K562 (cell line): Measurements from ENCODE around the gene MYOM3. TPM values are rescaled to one million over a fixed set of nuclear protein-coding genes. Genes with fewer than 3 reads are reported as not detected.

Experiments
- ATAC-seq: fragments of 200-7000 bp; cut with Tn5 transposase; 3 replicates; pipeline ENCODE4 v1.9.1; 2020; ENCODE audit warnings: moderate library complexity
- BruUV-seq: library from RNA; stranded (reverse); fragments of 400-500 nt; replicated peaks from 2 replicates; lab custom pipeline; 2021; lab: Mats Ljungman, UMichigan
- CTCF ChIA-PET: fragments of 300-600 bp; formaldehyde crosslinking; extraction: SDS; loops from one replicate; lab custom pipeline; 2021; ENCODE audit warnings: low intra/inter-chr PET ratio; lab: Yijun Ruan, JAX
- POLR2A ChIA-PET: fragments of 300-600, 350-650 bp; sonication (Branson Sonifier 250); formaldehyde crosslinking; extraction: SDS; loops from one replicate; lab custom pipeline; 2021; ENCODE audit warnings: antibody characterized with exemption, inconsistent platforms; lab: Yijun Ruan, JAX
- DNase-seq, 4 experiments: peaks; one replicate each; pipeline versions ENCODE4 v3.0.0 to v3.0.0-alpha.2; 2011 to 2018; ENCODE audit warnings: low spot score in 3 of 4, mixed read lengths in 3 of 4; ENCODE audit errors: extremely low read depth in 1 of 4
- FAIRE-seq: peaks from 2 replicates; lab custom pipeline; 2011; peaks lifted over from hg19 to GRCh38; lab: Jason Lieb, UNC
- H2AFZ ChIP-seq: 2 replicates; pipeline ENCODE4 v1.6.0; 2011; ENCODE audit warnings: low read depth, low read length, control low read depth, inconsistent platforms
- H3K27ac ChIP-seq: fragments of 200-600 bp; 3 replicates; pipeline ENCODE4 v1.8.0; 2011; ENCODE audit warnings: low read depth, mild to moderate bottlenecking, control low read depth, inconsistent platforms, low read length, moderate library complexity, mixed read lengths; ENCODE audit errors: extremely low read depth
- H3K27me3 ChIP-seq, 2 experiments: fragments of 300-600 bp in 1 of 2; 2 replicates in 1 of 2; 3 replicates in 1 of 2; pipeline versions ENCODE4 v1.6.0 to v1.8.0; 2011; ENCODE audit warnings: inconsistent platforms in 2 of 2, low read length in 2 of 2, mild to moderate bottlenecking in 1 of 2, mixed read lengths in 1 of 2, moderate library complexity in 1 of 2; ENCODE audit not compliant: control insufficient read depth in 2 of 2, insufficient read depth in 2 of 2
- H3K36me3 ChIP-seq: fragments of 300-600 bp; 3 replicates; pipeline ENCODE4 v1.8.0; 2011; ENCODE audit warnings: mild to moderate bottlenecking, low read length, inconsistent platforms; ENCODE audit not compliant: control insufficient read depth, insufficient read depth
- H3K4me1 ChIP-seq, 2 experiments: fragments of 200-600 bp in 1 of 2; replicated peaks in 1 of 2; 2 replicates in 1 of 2; 3 replicates in 1 of 2; pipeline versions ENCODE4 v1.5.1 to v1.8.0; 2011; ENCODE audit warnings: inconsistent platforms in 2 of 2, low read length in 2 of 2, mild to moderate bottlenecking in 1 of 2, mixed read lengths in 1 of 2, moderate library complexity in 1 of 2; ENCODE audit not compliant: control insufficient read depth in 2 of 2, insufficient read depth in 2 of 2
- H3K4me2 ChIP-seq: 2 replicates; pipeline ENCODE4 v1.6.1; 2011; ENCODE audit warnings: low read length, control low read depth, inconsistent platforms, mixed read lengths; ENCODE audit not compliant: insufficient read depth
- H3K4me3 ChIP-seq: fragments of 200-600 bp; sonication (generic), shearing (Covaris generic); 2 replicates; pipeline ENCODE4 v1.5.1; 2016; ENCODE audit warnings: control low read depth, inconsistent platforms
- H3K79me2 ChIP-seq: fragments of 200-600 bp; 3 replicates; pipeline ENCODE4 v1.8.0; 2011; ENCODE audit warnings: low read length, inconsistent platforms; ENCODE audit not compliant: control insufficient read depth, insufficient read depth
- H3K9ac ChIP-seq, 2 experiments: 2 replicates each; pipeline versions ENCODE4 v1.6.0 to v1.6.1; 2011; ENCODE audit warnings: low read depth in 2 of 2, low read length in 2 of 2, control low read depth in 1 of 2, inconsistent platforms in 1 of 2, mild to moderate bottlenecking in 1 of 2, mixed read lengths in 1 of 2; ENCODE audit not compliant: insufficient read depth in 1 of 2
- H3K9me1 ChIP-seq: one replicate; pipeline ENCODE4 v1.6.0; 2011; ENCODE audit warnings: inconsistent platforms, mild to moderate bottlenecking, low read length, moderate library complexity; ENCODE audit not compliant: control insufficient read depth, insufficient read depth
- H3K9me3 ChIP-seq: replicated peaks from 2 replicates; pipeline ENCODE4 v1.5.1; 2011; ENCODE audit warnings: low read depth, low read length, inconsistent platforms; ENCODE audit not compliant: control insufficient read depth, insufficient read depth
- H4K20me1 ChIP-seq: replicated peaks from 2 replicates; pipeline ENCODE4 v1.6.1; 2011; ENCODE audit warnings: low read length, inconsistent platforms, mixed read lengths; ENCODE audit not compliant: control insufficient read depth, insufficient read depth
- ARHGAP35 ChIP-seq: fragments of 450-650 bp; IDR thresholded peaks from 2 replicates; pipeline ENCODE4 v1.6.1; 2018; ENCODE audit not compliant: partially characterized antibody
- CTBP1 ChIP-seq: fragments of 450-650 bp; IDR thresholded peaks from 2 replicates; pipeline ENCODE4 v1.6.1; 2016; ENCODE audit warnings: borderline replicate concordance
- ETV5 ChIP-seq: sonication (generic); formaldehyde crosslinking; IDR thresholded peaks from 2 replicates; pipeline ENCODE4 v1.4.0; 2020; ENCODE audit warnings: low read depth, mild to moderate bottlenecking, missing genetic modification reagents
- HIVEP1 ChIP-seq: fragments of 250-450 bp; sonication (Bioruptor Pico); IDR thresholded peaks from 2 replicates; pipeline ENCODE4 v1.4.0; 2020; ENCODE audit warnings: mild to moderate bottlenecking
- LARP7 ChIP-seq: fragments of 450-650 bp; IDR thresholded peaks from 2 replicates; pipeline ENCODE4 v1.6.1; 2016
- MXD1 ChIP-seq: fragments of 250-450 bp; sonication (Bioruptor Pico); IDR thresholded peaks from 2 replicates; pipeline ENCODE4 v1.8.0; 2021; ENCODE audit warnings: borderline replicate concordance, mild to moderate bottlenecking, moderate library complexity; ENCODE audit not compliant: poor library complexity, severe bottlenecking
- PHB2 ChIP-seq: fragments of 450-650 bp; IDR thresholded peaks from 2 replicates; pipeline ENCODE4 v1.6.1; 2017; ENCODE audit warnings: low read depth
- PRDM10 ChIP-seq: fragments of 450-650 bp; IDR thresholded peaks from 2 replicates; pipeline ENCODE4 v1.6.1; 2018; ENCODE audit not compliant: partially characterized antibody
- RAD21 ChIP-seq, 2 experiments: fragments of 250-450 bp in 1 of 2; fragments of 450-650 bp in 1 of 2; sonication (Bioruptor Pico) in 1 of 2; formaldehyde crosslinking in 1 of 2; IDR thresholded peaks in 1 of 2; conservative IDR thresholded peaks in 1 of 2; 2 replicates each; pipeline versions ENCODE4 v1.4.0 to v1.8.0; 2020 to 2022; ENCODE audit warnings: mild to moderate bottlenecking in 2 of 2, moderate library complexity in 1 of 2
- SPI1 ChIP-seq: IDR thresholded peaks from 2 replicates; pipeline ENCODE4 v1.6.1; 2011; ENCODE audit warnings: low read depth, low read length, control low read depth, borderline replicate concordance
- ZNF79 ChIP-seq: fragments of 250-450 bp; sonication (Bioruptor Pico); IDR thresholded peaks from 2 replicates; pipeline ENCODE4 v1.4.0; 2020; ENCODE audit warnings: low read depth, mild to moderate bottlenecking, moderate library complexity
- WGBS: fragments of 100-300 bp; shearing (Covaris generic); methylation state at CpG from one replicate; pipeline ENCODE4 v1.1.6; 2016; ENCODE audit warnings: low coverage, mixed read lengths; ENCODE audit not compliant: insufficient coverage; ENCODE audit errors: missing lambda C conversion rate; 5-methylcytosine and 5-hydroxymethylcytosine counted together
- in situ Hi-C: fragments of 300-500 bp; cut with MboI; formaldehyde crosslinking; loops from 4 replicates; pipeline ENCODE4 v1.15.0; 2018; ENCODE audit warnings: inconsistent platforms, mixed read lengths
- intact Hi-C: fragments of 100-400 bp; cut with micrococcal nuclease; formaldehyde crosslinking; loops from 2 replicates; pipeline ENCODE4 v1.14.2; 2022
- polyA plus RNA-seq, 8 experiments: library from polyadenylated mRNA; depleted of rRNA in 4 of 8; stranded (reverse) in 5 of 8; unstranded in 3 of 8; fragments of >200 nt; fragmentation: Nextera tagmentation in 2 of 8; fragmentation: Illumina TruSeq in 1 of 8; extraction: Ambion mirVana in 2 of 8; extraction: Trizol in 1 of 8; gene quantifications; 2 replicates each; pipeline versions ENCODE4 v1.2.1 to v1.2.3, GENCODE V29; 2011 to 2014; ENCODE audit warnings: inconsistent platforms in 1 of 8, missing spikeins in 1 of 8
- total RNA-seq, 7 experiments: library from RNA; depleted of rRNA in 6 of 7; stranded (reverse); fragments of >200 nt in 6 of 7; fragmentation: Illumina TruSeq in 2 of 7; extraction: Trizol in 2 of 7; gene quantifications; 2 replicates each; pipeline versions ENCODE4 v1.2.1 to v1.2.3, GENCODE V29; 2011 to 2021; ENCODE audit warnings: low replicate concordance in 1 of 7

The MYOM3 gene
- total and polyA plus RNA-seq, 9 of the 15 experiments (the other 6 are each of a cell fraction or from before 2014, with no cell fraction given): 0.01 TPM; not detected in 8

GRCh38 chr1:24080131-24080530, 31.8 kb downstream of the MYOM3 start (continued):
- TF ChIP-seq RAD21 (CRISPR knock-in tag; conservative IDR thresholded peaks at IDR 0.05 in 1 of 2, IDR thresholded peaks at IDR 0.05 in 1 of 2) (no peak), ZNF79 (CRISPR knock-in tag) (no peak), SPI1 (no peak), CTBP1 (no peak), MXD1 (CRISPR knock-in tag) (no peak)

- Histone ChIP-seq H3K27ac (no peak overlapping the region), H3K79me2 (no peaks in the 10 kb centered on the region), H3K9me1 (no peaks in the 10 kb centered on the region), H3K4me2 (no peak overlapping the region), H3K9me3 (no peaks in the 10 kb centered on the region), H3K4me1 (no peaks in the 10 kb centered on the region), H3K9ac (no peak overlapping the region), H2AFZ (no peak overlapping the region), H3K27me3 (peaks cover 52 to 79% of the 10 kb centered on the region in 2 experiments), H3K4me3 (no peak overlapping the region), H3K36me3 (no peaks in the 10 kb centered on the region), H4K20me1 (0 out of 2 replicates have a peak, but pooled peaks cover 4% of the 10 kb centered on the region)
- no TSS peak for BruUV-seq
- intact Hi-C loops: no loop called here
- no peak for ATAC-seq
- CTCF ChIA-PET: no interaction called here
- 6% methylated on average over 16 of the region's 16 CpGs for WGBS
- in situ Hi-C loops: no loop called here
- no peak for DNase-seq
- POLR2A ChIA-PET: no interaction called here
- TF ChIP-seq HIVEP1 (no peak), PRDM10 (no peak), ARHGAP35 (no peak), LARP7 (no peak), ETV5 (CRISPR knock-in tag) (no peak), PHB2 (no peak)
- no peak for FAIRE-seq
Measured at GRCh38 chr1:24077278-24077978, 34.5 kb downstream of the MYOM3 start.
